ENCODE results near the gene RORB.

The RORB gene

DNA sequence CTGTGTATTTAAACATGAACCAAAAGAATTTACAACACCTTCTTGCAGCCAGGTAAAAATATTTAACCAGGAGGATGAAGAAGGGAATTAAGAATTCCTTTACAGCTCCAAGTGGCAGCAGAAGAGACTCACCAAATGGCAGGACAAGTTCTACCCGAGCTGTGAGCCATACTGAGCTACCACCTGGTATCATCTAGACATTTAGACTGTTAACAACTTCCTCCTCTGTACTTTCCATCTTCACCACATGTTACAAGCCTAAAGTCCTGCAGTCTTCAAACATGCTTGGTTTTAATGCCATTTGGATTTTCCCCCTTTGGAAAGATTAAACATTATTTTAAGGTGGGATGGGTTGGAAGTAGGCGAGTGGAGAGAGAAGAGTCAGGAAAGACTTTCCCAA, 200.4 kb downstream of the RORB start:
- no CpG with 5 or more reads among the region's 2 CpGs for WGBS (ENCODE audit: extremely low coverage, insufficient coverage, insufficient read length)
- Histone ChIP-seq H3K4me1 (ENCODE audit: control insufficient read depth in 1 of 2, insufficient read depth in 2 of 2, low read length in 2 of 2) (no peaks in the 10 kb centered on the region), H4K91ac (ENCODE audit: low read depth, low read length) (no peak overlapping the region), H4K12ac (ENCODE audit: low read depth, low read length) (no peak overlapping the region), H2AK5ac (ENCODE audit: low read length) (no peak overlapping the region), H3K79me1 (ENCODE audit: low read length) (no peaks in the 10 kb centered on the region), H3K23ac (ENCODE audit: low read length) (no peak overlapping the region), H2BK120ac (ENCODE audit: insufficient read depth, low read length, poor library complexity) (no peak overlapping the region), H3K36me3 (ENCODE audit: control insufficient read depth in 1 of 2, insufficient read depth in 2 of 2, low read length in 2 of 2) (no peaks in the 10 kb centered on the region), H3K14ac (ENCODE audit: low read length) (no peak overlapping the region), H3K4me3 (ENCODE audit: low read depth, low read length) (no peak overlapping the region), H3K27me3 (ENCODE audit: insufficient read depth, low read length) (no peaks in the 10 kb centered on the region), H3K4ac (ENCODE audit: low read depth, low read length) (no peak overlapping the region), H3K79me2 (ENCODE audit: control insufficient read depth, insufficient read depth, low read length, poor library complexity) (no peaks in the 10 kb centered on the region), H4K8ac (ENCODE audit: low read depth, low read length) (no peak overlapping the region), H2AFZ (ENCODE audit: insufficient read depth, low read length, poor library complexity) (no peak overlapping the region), H3K9me3 (ENCODE audit: insufficient read depth, low read depth, low read length) (no peaks in the 10 kb centered on the region), H2BK5ac (ENCODE audit: low read depth, low read length, poor library complexity) (no peak overlapping the region), H3K9ac (ENCODE audit: low read length) (no peak overlapping the region), H3K27ac (ENCODE audit: low read depth, low read length) (no peak overlapping the region), H2BK12ac (ENCODE audit: low read length) (no peak overlapping the region), H3K18ac (ENCODE audit: low read length) (no peak overlapping the region), H3K4me2 (ENCODE audit: low read length) (no peak overlapping the region)
- DNase-seq, result no peak

DNA sequence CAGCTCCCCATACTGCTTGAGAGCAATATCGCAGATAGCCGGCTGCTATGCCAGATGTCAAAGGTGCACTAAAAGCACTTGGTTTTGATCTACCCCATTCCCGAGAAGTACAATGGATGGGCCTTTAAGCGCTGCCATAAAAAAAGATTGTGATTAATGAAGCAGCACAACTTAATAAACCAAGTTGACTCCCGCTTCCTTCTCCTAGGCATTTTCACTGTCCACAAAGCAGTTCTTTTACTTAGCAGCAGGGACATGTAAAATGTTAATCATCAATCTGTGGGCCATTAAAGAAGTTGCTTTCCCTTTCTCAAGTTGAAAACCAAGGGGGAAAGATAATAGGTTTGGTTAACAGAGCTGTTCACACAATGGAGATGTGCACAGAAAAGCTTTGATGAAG, 214.2 kb downstream of the RORB start:
- no peak overlapping the region for H3K18ac ChIP-seq (ENCODE audit: low read length)

DNA sequence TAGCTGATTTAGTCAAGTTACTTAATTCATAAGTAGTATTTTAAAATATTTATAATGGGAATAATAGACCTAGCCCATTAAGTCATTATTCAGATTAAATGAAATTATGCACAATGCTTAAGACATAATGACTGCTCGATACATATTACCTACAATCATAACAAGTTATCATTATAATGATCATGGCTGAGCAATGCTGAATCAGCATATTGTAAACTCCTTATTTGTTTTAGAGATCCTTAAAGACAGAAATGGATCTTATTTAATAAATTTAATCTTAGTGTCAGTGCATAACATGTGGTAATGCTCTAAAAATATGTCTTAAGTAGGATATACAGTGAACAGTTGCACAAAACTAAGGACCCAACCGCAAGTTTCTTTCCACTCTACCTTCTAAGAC, 221.6 kb downstream of the RORB start:
- H2BK5ac ChIP-seq (ENCODE audit: low read depth, low read length, poor library complexity), result no peak overlapping the region

More for the DNA sequence above, 214.2 kb downstream of the RORB start:
- no peak overlapping the region for H3K23ac ChIP-seq (ENCODE audit: low read length)
- WGBS (ENCODE audit: extremely low coverage, insufficient coverage, insufficient read length), result no CpG with 5 or more reads among the region's 5 CpGs
- no peak overlapping the region for H3K27ac ChIP-seq (ENCODE audit: low read depth, low read length)
- H2BK120ac ChIP-seq (ENCODE audit: insufficient read depth, low read length, poor library complexity), result no peak overlapping the region
- H3K27me3 ChIP-seq (ENCODE audit: insufficient read depth, low read length), result no peaks in the 10 kb centered on the region
- H3K4me3 ChIP-seq (ENCODE audit: low read depth, low read length), result no peak overlapping the region
- no peak overlapping the region for H2BK12ac ChIP-seq (ENCODE audit: low read length)
- no peak overlapping the region for H3K9ac ChIP-seq (ENCODE audit: low read length)
- no peak overlapping the region for H4K91ac ChIP-seq (ENCODE audit: low read depth, low read length)
- H3K36me3 ChIP-seq (ENCODE audit: control insufficient read depth in 1 of 2, insufficient read depth in 2 of 2, low read length in 2 of 2), result no peaks in the 10 kb centered on the region
- H2AK5ac ChIP-seq (ENCODE audit: low read length), result no peak overlapping the region
- H3K79me2 ChIP-seq (ENCODE audit: control insufficient read depth, insufficient read depth, low read length, poor library complexity), result no peaks in the 10 kb centered on the region
- H3K14ac ChIP-seq (ENCODE audit: low read length), result no peak overlapping the region
- no peaks in the 10 kb centered on the region for H3K79me1 ChIP-seq (ENCODE audit: low read length)
- H3K4me1 ChIP-seq (ENCODE audit: control insufficient read depth in 1 of 2, insufficient read depth in 2 of 2, low read length in 2 of 2), result no peaks in the 10 kb centered on the region
- no peaks in the 10 kb centered on the region for H3K9me3 ChIP-seq (ENCODE audit: insufficient read depth, low read depth, low read length)
- no peak overlapping the region for H4K12ac ChIP-seq (ENCODE audit: low read depth, low read length)
- no peak overlapping the region for H2BK5ac ChIP-seq (ENCODE audit: low read depth, low read length, poor library complexity)
- no peak overlapping the region for H3K4me2 ChIP-seq (ENCODE audit: low read length)
- DNase-seq, result no peak
- H4K8ac ChIP-seq (ENCODE audit: low read depth, low read length), result no peak overlapping the region
- no peak overlapping the region for H3K4ac ChIP-seq (ENCODE audit: low read depth, low read length)
- H2AFZ ChIP-seq (ENCODE audit: insufficient read depth, low read length, poor library complexity), result no peak overlapping the region

DNA sequence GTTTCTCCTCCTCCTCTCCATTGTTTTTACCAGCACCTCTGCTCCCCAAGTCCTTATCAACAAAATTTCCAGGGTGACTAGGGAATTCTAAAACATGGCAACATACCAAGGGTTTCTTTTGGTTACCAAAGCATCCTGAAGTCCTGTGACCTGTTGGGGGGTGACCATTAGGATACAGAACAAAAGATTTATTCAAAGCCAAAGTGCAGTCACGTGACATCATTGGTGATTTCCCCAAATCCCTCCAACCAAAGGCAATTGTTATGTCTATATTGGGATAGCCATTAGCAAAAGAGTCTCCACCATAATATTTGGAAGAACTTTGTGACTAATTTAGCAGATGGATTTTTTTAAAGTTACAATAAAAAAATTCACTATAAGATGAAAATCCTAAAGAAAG, 222.2 kb downstream of the RORB start:
- Histone ChIP-seq H2AK5ac (ENCODE audit: low read length) (no peak overlapping the region), H2BK12ac (ENCODE audit: low read length) (no peak overlapping the region), H3K18ac (ENCODE audit: low read length) (no peak overlapping the region), H3K4me1 (ENCODE audit: control insufficient read depth in 1 of 2, insufficient read depth in 2 of 2, low read length in 2 of 2) (no peaks in the 10 kb centered on the region), H3K36me3 (ENCODE audit: control insufficient read depth in 1 of 2, insufficient read depth in 2 of 2, low read length in 2 of 2) (no peaks in the 10 kb centered on the region), H3K4me3 (ENCODE audit: low read depth, low read length) (no peak overlapping the region), H4K8ac (ENCODE audit: low read depth, low read length) (no peak overlapping the region), H4K12ac (ENCODE audit: low read depth, low read length) (no peak overlapping the region), H4K91ac (ENCODE audit: low read depth, low read length) (no peak overlapping the region), H3K79me1 (ENCODE audit: low read length) (no peaks in the 10 kb centered on the region), H3K4me2 (ENCODE audit: low read length) (no peak overlapping the region), H3K23ac (ENCODE audit: low read length) (no peak overlapping the region), H2BK5ac (ENCODE audit: low read depth, low read length, poor library complexity) (no peak overlapping the region), H3K4ac (ENCODE audit: low read depth, low read length) (no peak overlapping the region), H3K27ac (ENCODE audit: low read depth, low read length) (no peak overlapping the region), H3K79me2 (ENCODE audit: control insufficient read depth, insufficient read depth, low read length, poor library complexity) (no peaks in the 10 kb centered on the region), H3K27me3 (ENCODE audit: insufficient read depth, low read length) (no peaks in the 10 kb centered on the region), H3K9ac (ENCODE audit: low read length) (no peak overlapping the region), H3K14ac (ENCODE audit: low read length) (no peak overlapping the region), H2AFZ (ENCODE audit: insufficient read depth, low read length, poor library complexity) (no peak overlapping the region), H3K9me3 (ENCODE audit: insufficient read depth, low read depth, low read length) (no peaks in the 10 kb centered on the region), H2BK120ac (ENCODE audit: insufficient read depth, low read length, poor library complexity) (no peak overlapping the region)
- DNase-seq, result no peak
- no CpG with 5 or more reads among the region's 1 CpG for WGBS (ENCODE audit: extremely low coverage, insufficient coverage, insufficient read length)

More for the DNA sequence above, 221.6 kb downstream of the RORB start:
- Histone ChIP-seq H4K12ac (ENCODE audit: low read depth, low read length) (no peak overlapping the region), H3K79me2 (ENCODE audit: control insufficient read depth, insufficient read depth, low read length, poor library complexity) (no peaks in the 10 kb centered on the region), H3K18ac (ENCODE audit: low read length) (no peak overlapping the region), H3K14ac (ENCODE audit: low read length) (no peak overlapping the region), H3K27me3 (ENCODE audit: insufficient read depth, low read length) (no peaks in the 10 kb centered on the region), H3K36me3 (ENCODE audit: control insufficient read depth in 1 of 2, insufficient read depth in 2 of 2, low read length in 2 of 2) (no peaks in the 10 kb centered on the region), H2AK5ac (ENCODE audit: low read length) (no peak overlapping the region), H3K23ac (ENCODE audit: low read length) (no peak overlapping the region), H4K8ac (ENCODE audit: low read depth, low read length) (no peak overlapping the region), H3K9ac (ENCODE audit: low read length) (no peak overlapping the region), H3K9me3 (ENCODE audit: insufficient read depth, low read depth, low read length) (no peaks in the 10 kb centered on the region), H3K4ac (ENCODE audit: low read depth, low read length) (no peak overlapping the region), H4K91ac (ENCODE audit: low read depth, low read length) (no peak overlapping the region), H3K79me1 (ENCODE audit: low read length) (no peaks in the 10 kb centered on the region), H3K27ac (ENCODE audit: low read depth, low read length) (no peak overlapping the region), H3K4me2 (ENCODE audit: low read length) (no peak overlapping the region), H2AFZ (ENCODE audit: insufficient read depth, low read length, poor library complexity) (no peak overlapping the region), H2BK12ac (ENCODE audit: low read length) (no peak overlapping the region), H3K4me1 (ENCODE audit: control insufficient read depth in 1 of 2, insufficient read depth in 2 of 2, low read length in 2 of 2) (no peaks in the 10 kb centered on the region), H2BK120ac (ENCODE audit: insufficient read depth, low read length, poor library complexity) (no peak overlapping the region), H3K4me3 (ENCODE audit: low read depth, low read length) (no peak overlapping the region)
- WGBS (ENCODE audit: extremely low coverage, insufficient coverage, insufficient read length), result no CpG with 5 or more reads among the region's 2 CpGs
- DNase-seq, result no peak

Data from trophoblast cell (in vitro differentiated cells and primary cell).